ENCODE data around the gene PRKCQ.

GRCh38 chr10:6446711-6447110, 133.4 kb downstream of the PRKCQ start:
- TF ChIP-seq CTCF (IDR thresholded peaks at IDR 0.05; ENCODE audit: low read depth, low read length, missing input control) (no peak), YY1 (IDR thresholded peaks at IDR 0.05) (no peak), TAF1 (conservative IDR thresholded peaks at IDR 0.05) (no peak), ZBTB33 (IDR thresholded peaks at IDR 0.05) (no peak), GABPA (IDR thresholded peaks at IDR 0.05 in 1 of 2, conservative IDR thresholded peaks at IDR 0.05 in 1 of 2) (no peak), RAD21 (IDR thresholded peaks at IDR 0.05) (no peak), EGR1 (IDR thresholded peaks at IDR 0.05; ENCODE audit: low read depth in 2 of 2) (no peak), HNF4A (conservative IDR thresholded peaks at IDR 0.05) (no peak), REST (IDR thresholded peaks at IDR 0.05) (no peak), RXRA (IDR thresholded peaks at IDR 0.05) (no peak), JUND (IDR thresholded peaks at IDR 0.05) (no peak), SP1 (IDR thresholded peaks at IDR 0.05) (no peak)

All from liver (tissue), 3 donors.